Endometrium (tissue), 2 donors: ENCODE data around the gene NPAS2.

Experiments
- FAIRE-seq: peaks from 2 replicates; lab custom pipeline; 2012; peaks lifted over from hg19 to GRCh38; lab: Jason Lieb, UNC
- donor health status: control.
- donor health status: control.

Gene NPAS2

DNA sequence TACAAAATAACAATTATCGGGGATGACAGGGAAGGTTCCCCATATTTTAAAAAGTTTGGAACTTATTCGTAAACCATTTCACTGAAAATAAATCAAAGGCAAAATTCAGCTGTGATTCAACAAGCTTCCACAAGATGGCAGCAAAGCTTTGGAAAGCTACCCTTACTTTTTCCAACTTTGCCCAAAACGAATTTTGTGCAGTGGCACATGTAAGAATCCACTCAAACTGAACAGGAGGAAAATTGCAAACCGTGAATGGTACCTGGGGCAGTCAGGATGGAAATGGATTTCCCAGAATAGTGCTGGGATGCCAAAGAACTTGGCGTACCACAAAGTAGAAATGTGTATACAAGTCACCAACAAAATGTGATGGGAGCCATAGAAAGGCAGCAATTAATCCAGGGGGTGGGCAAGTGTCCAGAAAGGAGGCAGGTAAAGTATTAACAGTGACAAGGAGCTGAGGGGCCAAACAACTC, 192.8 kb downstream of the NPAS2 start:
- FAIRE-seq = no peak

GRCh38 chr2:101014264-101014857, 194.4 kb downstream of the NPAS2 start:
- no peak for FAIRE-seq

DNA sequence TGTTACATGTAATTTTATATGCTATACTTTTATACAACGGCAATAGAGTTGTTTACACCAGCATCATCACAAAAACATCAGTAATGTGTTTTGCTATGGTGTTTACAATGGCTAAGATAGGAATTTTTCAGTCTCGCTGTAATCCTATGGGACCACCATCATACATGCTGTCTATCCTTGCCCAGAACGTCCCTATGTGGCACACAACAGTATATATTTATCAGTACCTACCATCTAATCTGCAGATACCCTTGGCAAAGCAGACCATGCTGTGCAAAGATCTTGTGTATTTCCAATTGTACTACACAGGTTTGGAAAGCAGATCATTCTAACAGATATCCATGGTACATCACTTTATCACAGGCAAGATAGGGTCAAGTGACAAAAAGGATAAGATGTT, 197.4 kb downstream of the NPAS2 start:
- FAIRE-seq = no peak

DNA sequence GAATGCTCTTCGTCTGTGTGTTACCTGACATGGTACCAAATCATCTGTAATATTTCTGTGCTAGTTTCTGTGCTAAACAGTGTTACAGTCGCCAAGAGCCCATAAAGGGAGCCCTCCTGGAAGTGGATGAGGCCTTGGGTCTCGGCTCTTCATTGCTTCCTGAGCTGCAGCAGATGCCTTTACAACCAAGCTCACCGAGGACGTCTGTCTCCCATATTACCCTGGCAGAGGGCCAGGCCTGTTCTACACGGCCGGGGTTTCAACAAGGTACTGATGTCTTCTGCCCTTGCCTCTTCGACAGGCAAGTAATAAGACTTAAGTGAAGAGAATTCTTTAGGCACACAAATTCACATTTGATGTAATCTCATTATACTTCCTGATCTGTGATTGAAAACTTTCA, 199.0 kb downstream of the NPAS2 start:
- FAIRE-seq = no peak

- no peak for FAIRE-seq
Observed at GRCh38 chr2:101022221-101022620, 202.3 kb downstream of the NPAS2 start.

GRCh38 chr2:101023327-101024107, 203.6 kb downstream of the NPAS2 start:
- FAIRE-seq = no peak

DNA sequence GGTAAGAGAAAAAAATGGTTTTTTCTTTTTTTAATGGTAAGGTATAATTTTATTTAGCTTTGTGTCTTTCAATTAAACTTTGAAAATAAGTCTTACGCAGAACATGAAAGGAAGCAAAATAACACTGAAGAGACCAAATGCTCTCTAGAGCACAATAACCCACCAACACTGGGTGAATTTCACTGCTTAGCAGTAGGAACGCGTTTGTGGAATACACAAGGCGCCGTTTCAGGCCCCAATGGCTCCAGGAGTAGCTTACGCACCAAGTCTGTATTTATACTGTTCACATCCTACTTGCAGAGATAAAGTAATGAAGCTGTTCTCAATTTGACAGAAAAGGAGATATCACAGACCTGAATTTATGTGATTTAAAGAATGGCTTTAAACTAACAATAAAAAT, 205.6 kb downstream of the NPAS2 start:
- FAIRE-seq = no peak

DNA sequence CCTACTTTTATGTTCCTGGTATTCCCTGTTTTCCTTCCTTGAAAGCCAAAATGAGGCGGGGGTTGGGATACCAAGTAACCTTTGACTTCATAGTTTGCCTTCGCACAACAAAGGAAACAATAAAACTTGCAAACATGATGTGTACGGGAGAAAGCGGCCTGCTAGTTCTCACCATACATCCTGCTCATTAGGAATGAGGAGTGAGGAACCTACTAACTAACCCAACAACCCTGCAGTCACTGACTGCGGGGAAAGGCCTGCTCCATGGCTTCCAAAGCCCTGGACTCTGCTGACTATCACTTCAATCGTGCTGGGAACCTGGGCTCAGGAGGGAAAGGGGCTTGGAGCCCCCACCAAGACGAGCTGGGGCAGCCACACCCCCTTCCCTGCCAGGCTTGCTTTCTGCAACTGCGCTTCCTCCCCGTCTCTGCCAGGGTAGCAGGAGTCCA, 206.3 kb downstream of the NPAS2 start:
- no peak for FAIRE-seq

DNA sequence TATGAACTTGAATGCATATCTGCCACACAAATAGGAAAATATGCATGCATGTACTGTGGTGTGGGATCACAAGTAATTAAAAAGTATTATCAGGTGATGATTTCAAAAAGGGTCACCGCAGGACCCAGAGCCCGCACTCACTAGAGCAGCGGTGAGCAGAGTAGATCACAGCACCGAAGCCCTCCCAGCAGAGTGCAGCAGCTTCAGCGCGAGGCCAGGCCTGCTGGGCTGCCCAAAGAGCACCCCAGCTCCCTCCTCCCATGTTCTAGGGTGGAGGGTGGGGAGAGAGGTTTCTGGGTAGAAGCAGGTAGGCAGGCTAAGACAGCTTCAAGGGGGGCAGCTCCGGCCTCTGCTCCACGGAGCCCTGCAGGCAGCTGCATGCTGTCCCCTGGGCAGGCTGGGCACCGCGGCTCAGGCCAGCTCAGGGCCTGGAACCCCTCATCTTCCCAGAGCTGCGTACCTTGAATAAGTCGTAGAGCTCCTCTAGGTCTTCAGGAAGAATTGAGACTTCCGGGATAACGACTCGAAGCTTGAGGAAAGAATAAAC, 207.1 kb downstream of the NPAS2 start:
- FAIRE-seq = no peak

DNA sequence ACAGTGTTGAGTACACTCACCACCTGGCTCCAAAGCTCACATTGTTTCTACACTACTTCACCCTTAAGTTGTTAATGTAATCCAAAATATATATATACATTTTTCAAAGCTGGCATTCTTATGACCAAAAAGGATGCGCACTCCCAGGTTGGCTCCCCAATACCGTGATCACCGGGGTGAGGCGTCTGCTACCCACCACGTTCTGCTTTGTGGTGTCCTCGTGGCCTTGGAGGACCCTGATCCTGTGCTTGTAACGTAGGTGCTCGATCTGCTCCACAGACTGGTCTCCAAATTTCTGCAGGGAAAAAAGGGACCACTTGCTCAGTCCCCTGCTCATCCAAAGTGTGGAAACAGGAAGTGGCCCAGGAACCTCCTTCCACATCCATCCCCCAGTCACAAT, 207.9 kb downstream of the NPAS2 start:
- no peak for FAIRE-seq

DNA sequence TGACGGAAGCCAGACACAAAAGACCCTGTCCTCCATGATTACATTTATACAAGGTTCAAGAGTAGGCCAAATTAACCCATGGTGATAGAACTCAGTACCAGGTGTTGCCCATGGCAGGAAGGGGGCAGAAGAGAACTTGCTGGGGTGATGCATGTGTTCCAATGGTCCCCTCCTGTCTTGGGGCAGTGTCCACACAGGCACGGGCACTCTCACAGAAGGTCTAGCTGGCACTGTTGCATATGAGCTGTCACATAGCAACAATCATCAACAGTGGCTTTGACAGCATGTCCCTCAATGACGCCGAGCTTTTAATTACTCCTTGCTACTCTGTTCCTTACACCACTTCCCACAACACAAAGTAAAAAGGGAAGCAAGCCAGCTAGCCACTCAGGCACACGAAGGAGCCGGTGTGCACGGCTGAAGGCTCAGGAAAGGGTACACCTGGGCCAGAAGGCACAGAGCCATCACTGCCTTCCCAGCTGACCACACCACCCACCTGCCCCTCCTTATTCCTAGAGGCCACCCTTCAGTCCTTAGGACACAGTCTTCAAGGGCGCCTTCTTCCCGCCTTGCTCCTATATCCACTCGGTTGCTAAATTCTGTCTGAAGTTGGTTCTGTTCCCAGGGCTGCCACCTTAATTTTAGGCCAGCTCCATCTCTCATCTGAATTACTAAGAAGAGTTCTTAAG, 211.1 kb downstream of the NPAS2 start:
- no peak for FAIRE-seq

GRCh38 chr2:101032084-101032776, 212.3 kb downstream of the NPAS2 start:
- FAIRE-seq = no peak

GRCh38 chr2:101036562-101036961, 216.6 kb downstream of the NPAS2 start:
- peak; percentile 31 for FAIRE-seq

- FAIRE-seq = no peak
Observed at GRCh38 chr2:101037161-101037755, 217.3 kb downstream of the NPAS2 start.

- FAIRE-seq = no peak
Observed at GRCh38 chr2:101038455-101039255, 218.7 kb downstream of the NPAS2 start.

GRCh38 chr2:101040072-101040471, 220.1 kb downstream of the NPAS2 start:
- FAIRE-seq = no peak

DNA sequence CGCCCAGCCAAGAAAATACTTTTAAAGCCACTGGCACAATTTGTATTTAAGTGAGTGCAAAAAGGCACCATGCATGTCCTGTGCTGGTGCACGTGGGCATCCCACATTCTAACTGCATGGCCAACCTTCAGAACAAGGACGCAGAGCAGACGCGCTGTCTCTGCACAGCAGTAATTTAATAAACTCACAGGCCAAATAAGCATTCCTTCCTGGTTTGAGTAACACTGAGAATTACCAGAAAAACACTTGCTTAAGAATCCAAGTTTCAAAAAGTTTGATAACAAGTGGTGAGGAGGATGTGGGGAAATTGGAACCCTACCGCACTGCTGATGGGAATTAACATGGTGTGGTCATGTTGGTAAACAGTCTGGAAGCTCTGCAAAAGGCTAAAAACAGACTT, 220.8 kb downstream of the NPAS2 start:
- FAIRE-seq = no peak

DNA sequence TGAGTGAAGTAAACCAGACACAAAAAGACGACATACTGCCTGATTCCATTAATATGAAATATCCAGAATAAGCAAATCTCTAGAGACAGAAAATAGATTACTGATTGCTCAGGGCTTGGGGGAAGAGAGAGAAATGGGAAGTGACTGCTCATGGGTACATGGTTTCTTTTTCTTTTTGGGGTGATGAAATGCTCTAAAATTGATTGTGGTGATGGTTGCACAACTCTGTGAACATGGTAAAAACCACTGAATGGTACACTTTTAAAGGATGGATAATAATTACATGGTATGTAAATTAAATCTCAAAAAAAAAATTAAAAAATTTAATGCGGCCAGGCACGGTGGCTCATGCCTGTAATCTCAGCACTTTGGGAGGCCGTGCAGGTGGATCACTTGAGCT, 221.5 kb downstream of the NPAS2 start:
- no peak for FAIRE-seq

GRCh38 chr2:101045330-101045729, 225.4 kb downstream of the NPAS2 start:
- no peak for FAIRE-seq
